Body of pancreas (tissue), 4 donors: Measurements from ENCODE around the gene RELB.

Experiments used
- POLR2A ChIP-seq, 3 donors: fragments of 450-650 bp; IDR thresholded peaks; one replicate each; pipeline ENCODE4 v1.6.1; 2016; ENCODE audit warnings: antibody characterized with exemption in 3 of 3, mild to moderate bottlenecking in 2 of 3
- TF ChIP-seq, protein P1 (sequence below), 7 experiments: fragments of 450-650 bp in 4 of 7; fragments of 200-600 bp in 3 of 7; sonication (generic) in 3 of 7; IDR thresholded peaks; one replicate each; pipeline ENCODE4 v1.5.1; 2016 to 2019; ENCODE audit warnings: antibody characterized with exemption in 7 of 7

DNA sequence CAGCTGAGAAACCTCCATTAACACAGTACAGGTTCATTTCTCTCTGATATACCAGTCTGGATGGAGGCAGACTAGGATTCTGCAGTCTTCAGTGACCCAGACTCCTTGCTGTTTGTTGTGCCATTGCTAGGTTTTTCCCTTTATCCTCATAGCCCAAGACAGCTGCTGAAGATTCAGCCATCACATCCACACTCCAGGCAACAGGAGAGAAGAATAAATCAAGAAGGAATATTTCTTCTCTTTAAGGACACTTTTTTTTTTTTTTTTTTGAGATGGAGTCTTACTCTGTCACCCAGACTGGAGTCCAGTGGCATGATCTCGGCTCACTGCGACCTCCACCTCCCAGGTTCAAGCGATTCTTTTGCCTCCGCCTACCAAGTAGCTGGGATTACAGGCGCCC lies 31.8 kb upstream of the RELB start:
- TF ChIP-seq, protein P1, sequence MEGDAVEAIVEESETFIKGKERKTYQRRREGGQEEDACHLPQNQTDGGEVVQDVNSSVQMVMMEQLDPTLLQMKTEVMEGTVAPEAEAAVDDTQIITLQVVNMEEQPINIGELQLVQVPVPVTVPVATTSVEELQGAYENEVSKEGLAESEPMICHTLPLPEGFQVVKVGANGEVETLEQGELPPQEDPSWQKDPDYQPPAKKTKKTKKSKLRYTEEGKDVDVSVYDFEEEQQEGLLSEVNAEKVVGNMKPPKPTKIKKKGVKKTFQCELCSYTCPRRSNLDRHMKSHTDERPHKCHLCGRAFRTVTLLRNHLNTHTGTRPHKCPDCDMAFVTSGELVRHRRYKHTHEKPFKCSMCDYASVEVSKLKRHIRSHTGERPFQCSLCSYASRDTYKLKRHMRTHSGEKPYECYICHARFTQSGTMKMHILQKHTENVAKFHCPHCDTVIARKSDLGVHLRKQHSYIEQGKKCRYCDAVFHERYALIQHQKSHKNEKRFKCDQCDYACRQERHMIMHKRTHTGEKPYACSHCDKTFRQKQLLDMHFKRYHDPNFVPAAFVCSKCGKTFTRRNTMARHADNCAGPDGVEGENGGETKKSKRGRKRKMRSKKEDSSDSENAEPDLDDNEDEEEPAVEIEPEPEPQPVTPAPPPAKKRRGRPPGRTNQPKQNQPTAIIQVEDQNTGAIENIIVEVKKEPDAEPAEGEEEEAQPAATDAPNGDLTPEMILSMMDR (IDR thresholded peaks at IDR 0.05), result no peak
- TF ChIP-seq POLR2A (IDR thresholded peaks at IDR 0.05), result no peak
